Measurements from ENCODE around the gene TMEM175.
"Not testable (repeated sequence)": the region's sequence is repeated elsewhere in the genome, so short reads cannot be mapped to it uniquely, and the experiment has no call there.

Gene TMEM175

DNA sequence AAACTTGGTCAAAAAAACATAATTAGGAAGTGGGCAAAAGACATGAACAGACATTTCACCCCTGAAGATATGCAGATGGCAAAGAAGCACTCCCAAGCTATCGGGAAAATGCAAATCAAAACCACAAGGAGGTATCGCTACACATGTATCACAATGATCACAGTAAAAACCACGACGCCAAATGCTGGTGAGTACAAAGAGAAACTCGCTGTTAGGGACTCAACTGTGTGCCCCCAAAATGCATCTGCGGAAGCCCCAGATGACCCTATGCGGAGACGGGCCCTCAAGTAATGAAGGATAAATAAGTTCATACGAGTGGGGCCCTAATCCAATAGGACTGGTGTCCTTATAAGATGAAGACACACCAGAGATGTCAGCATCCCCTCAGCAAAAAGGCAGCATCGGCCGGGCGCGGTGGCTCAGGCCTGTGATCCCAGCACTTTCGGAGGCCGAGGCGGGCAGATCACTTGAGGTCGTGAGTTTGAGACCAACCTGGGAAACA, 10.4 kb upstream of the TMEM175 start:
- intact Hi-C loops (cut with DNase I; ENCODE audit: low total_unique reads): no loop called here
- no peak overlapping the region for H3K27ac ChIP-seq
- H3K36me3 ChIP-seq: peaks cover 0 to 6% (median 4%) of the 10 kb centered on the region in 3 donors
- peak in 1 of 2 donors; percentile 29 for DNase-seq
- no peak overlapping the region for H3K4me3 ChIP-seq
- no peak for TF ChIP-seq CTCF (IDR thresholded peaks at IDR 0.05)
- peaks cover 0 to 15% (median 4%) of the 10 kb centered on the region in 4 donors for H3K4me1 ChIP-seq
- H3K9me3 ChIP-seq: no peaks in the 10 kb centered on the region
- no peaks in the 10 kb centered on the region for H3K27me3 ChIP-seq

DNA sequence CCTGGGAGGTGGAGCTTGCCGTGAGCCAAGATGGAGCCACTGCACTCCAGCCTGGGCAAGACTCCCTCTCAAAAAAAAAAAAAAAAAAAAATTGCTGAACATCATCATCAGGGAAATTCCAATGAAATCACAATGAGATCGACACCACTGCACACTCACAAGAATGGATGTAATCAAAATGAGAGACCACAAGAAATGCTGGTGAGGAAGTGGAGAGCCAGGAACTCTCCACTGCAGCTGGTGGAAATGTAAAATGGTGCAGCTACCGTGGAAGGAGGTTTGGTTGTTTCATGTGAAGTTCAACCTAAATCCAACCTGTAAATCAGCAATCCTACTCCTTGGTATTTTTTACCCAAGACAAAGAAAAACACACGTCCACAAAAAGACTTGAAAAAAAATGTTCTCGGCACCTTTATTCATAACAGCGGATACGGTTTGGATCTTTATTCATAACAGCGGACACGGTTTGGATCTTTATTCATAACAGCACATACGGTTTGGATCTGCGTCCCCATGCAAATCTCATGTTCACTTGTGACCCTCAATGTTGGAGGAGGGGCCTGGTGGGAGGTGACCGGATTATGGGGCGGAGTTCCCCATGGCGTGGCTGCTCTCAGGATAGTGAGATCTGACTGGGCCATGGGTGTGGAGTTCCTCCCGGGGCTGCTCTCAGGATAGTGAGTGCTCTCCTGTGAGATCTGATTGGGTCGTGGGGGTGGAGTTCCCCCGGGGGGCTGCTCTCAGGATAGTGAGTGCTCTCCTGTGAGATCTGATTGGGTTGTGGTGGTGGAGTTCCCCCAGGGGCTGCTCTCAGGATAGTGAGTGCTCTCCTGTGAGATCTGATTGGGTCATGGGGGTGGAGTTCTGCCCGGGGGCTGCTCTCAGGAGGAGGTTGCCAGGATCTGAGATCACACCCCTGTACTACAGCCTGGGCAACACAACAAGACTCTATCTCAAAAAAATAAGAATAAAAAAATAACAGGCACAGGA, 7.9 kb upstream of the TMEM175 start:
- Histone ChIP-seq H3K4me1 (peaks cover 0 to 27% (median 12%) of the 10 kb centered on the region in 4 donors), H3K27ac (no peak overlapping the region), H3K4me3 (no peak overlapping the region), H3K36me3 (peaks cover 0 to 6% (median 4%) of the 10 kb centered on the region in 3 donors), H3K9me3 (no peaks in the 10 kb centered on the region), H3K27me3 (no peaks in the 10 kb centered on the region)
- TF ChIP-seq CTCF (IDR thresholded peaks at IDR 0.05): no peak
- intact Hi-C loops (cut with DNase I; ENCODE audit: low total_unique reads): no loop called here
- peak in 1 of 2 donors; percentile 27 for DNase-seq

DNA sequence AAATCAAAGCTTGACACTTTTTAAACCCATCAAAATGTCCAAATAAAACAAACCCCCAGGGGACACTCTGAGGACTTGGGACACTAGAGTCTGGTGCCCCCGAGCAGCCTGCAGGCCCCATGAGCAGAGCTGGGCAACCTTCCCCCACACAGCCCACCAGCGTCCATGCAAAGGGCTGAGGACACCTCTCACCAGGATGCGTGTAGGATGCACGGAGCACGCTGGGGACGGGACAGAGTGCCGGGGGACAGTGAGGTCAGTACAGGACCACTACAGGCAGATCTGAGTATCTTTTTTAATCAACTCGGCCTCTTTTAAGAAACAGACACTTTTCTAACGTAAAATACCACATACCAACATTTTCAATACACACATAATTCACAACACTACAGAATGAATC, 7.1 kb upstream of the TMEM175 start:
- Histone ChIP-seq H3K4me1 (peaks cover 0 to 32% (median 16%) of the 10 kb centered on the region in 4 donors), H3K4me3 (no peak overlapping the region), H3K36me3 (peaks cover 0 to 6% (median 4%) of the 10 kb centered on the region in 3 donors), H3K27ac (no peak overlapping the region), H3K27me3 (no peaks in the 10 kb centered on the region), H3K9me3 (no peaks in the 10 kb centered on the region)
- intact Hi-C loops (cut with DNase I; ENCODE audit: low total_unique reads): no loop called here
- DNase-seq: peak in 1 of 2 donors; percentile 37
- TF ChIP-seq CTCF (IDR thresholded peaks at IDR 0.05): no peak

- peak in 1 of 2 donors; percentile 33 for DNase-seq
- Histone ChIP-seq H3K27ac (no peak overlapping the region), H3K36me3 (peaks cover 0 to 6% (median 4%) of the 10 kb centered on the region in 3 donors), H3K4me3 (no peak overlapping the region), H3K27me3 (no peaks in the 10 kb centered on the region), H3K4me1 (peaks cover 0 to 40% (median 24%) of the 10 kb centered on the region in 4 donors), H3K9me3 (no peaks in the 10 kb centered on the region)
- intact Hi-C loops (cut with DNase I; ENCODE audit: low total_unique reads): no loop called here
- TF ChIP-seq CTCF (IDR thresholded peaks at IDR 0.05): no peak
These were observed 6.3 kb upstream of the TMEM175 start for GRCh38 chr4:925771-926500.

DNA sequence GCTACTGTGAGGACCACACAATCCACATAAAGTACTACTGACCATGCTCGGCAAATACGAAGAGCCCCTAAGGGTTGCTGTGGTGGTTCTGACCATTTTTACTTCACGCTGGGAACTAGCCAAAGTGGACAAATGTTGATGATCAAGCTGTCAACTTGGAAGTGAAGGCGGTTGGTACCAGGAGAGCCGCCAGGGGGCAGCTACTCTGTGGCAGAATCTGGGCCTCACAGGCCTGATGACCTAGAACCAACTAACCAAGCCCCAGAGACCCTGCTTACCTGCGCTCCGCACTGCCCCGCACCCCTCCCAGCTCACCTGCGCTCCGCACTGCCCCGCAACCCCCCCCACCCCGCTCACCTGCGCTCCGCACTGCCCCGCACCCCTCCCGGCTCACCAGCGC, 5.7 kb upstream of the TMEM175 start:
- TF ChIP-seq CTCF (IDR thresholded peaks at IDR 0.05): no peak
- intact Hi-C loops (cut with DNase I; ENCODE audit: low total_unique reads): no loop called here
- H3K27me3 ChIP-seq: no peaks in the 10 kb centered on the region
- peak in 1 of 2 donors; percentile 23 for DNase-seq
- no peak overlapping the region for H3K27ac ChIP-seq
- H3K9me3 ChIP-seq: no peaks in the 10 kb centered on the region
- H3K4me1 ChIP-seq: peaks cover 0 to 46% (median 30%) of the 10 kb centered on the region in 4 donors
- peaks cover 0 to 6% (median 4%) of the 10 kb centered on the region in 3 donors for H3K36me3 ChIP-seq
- no peak overlapping the region for H3K4me3 ChIP-seq

- H3K27me3 ChIP-seq; H3K27ac ChIP-seq; H3K36me3 ChIP-seq; intact Hi-C loops (cut with DNase I; ENCODE audit: low total_unique reads); DNase-seq; H3K4me3 ChIP-seq; H3K9me3 ChIP-seq: not testable (repeated sequence)
- H3K4me1 ChIP-seq: peaks cover 0 to 46% (median 32%) of the 10 kb centered on the region in 4 donors
These were observed 4.7 kb upstream of the TMEM175 start for GRCh38 chr4:927566-927965.

Data from tibial artery (tissue), 4 donors.